WTC11 (cell line): ENCODE results near the gene CD69.

Source experiments
- ATF1 ChIP-seq: sonication (generic); formaldehyde crosslinking; IDR thresholded peaks from 2 replicates; pipeline ENCODE4 v1.8.1; 2023; ENCODE audit warnings: mild to moderate bottlenecking, moderate library complexity, missing genetic modification reagents
- SP1 ChIP-seq: sonication (generic); formaldehyde crosslinking; conservative IDR thresholded peaks from 2 replicates; pipeline ENCODE4 v1.8.1; 2022; ENCODE audit warnings: missing genetic modification reagents
- TEAD4 ChIP-seq: sonication (generic); formaldehyde crosslinking; IDR thresholded peaks from 2 replicates; pipeline ENCODE4 v1.8.0; 2022; ENCODE audit warnings: mild to moderate bottlenecking, missing genetic modification reagents

GRCh38 chr12:9753498-9753897 is 7.2 kb downstream of the CD69 start:
- no peak for TF ChIP-seq TEAD4 (CRISPR knock-in tag)
- TF ChIP-seq SP1, result no peak
- TF ChIP-seq ATF1 (CRISPR knock-in tag), result no peak
